ENCODE measurements around the gene ITPA. TPM values are rescaled to one million over a fixed set of nuclear protein-coding genes. Genes with fewer than 3 reads are reported as not detected.

ITPA gene
- total and polyA plus RNA-seq, 9 donors, result 43.5 to 52.5 (median 48.3) TPM

DNA sequence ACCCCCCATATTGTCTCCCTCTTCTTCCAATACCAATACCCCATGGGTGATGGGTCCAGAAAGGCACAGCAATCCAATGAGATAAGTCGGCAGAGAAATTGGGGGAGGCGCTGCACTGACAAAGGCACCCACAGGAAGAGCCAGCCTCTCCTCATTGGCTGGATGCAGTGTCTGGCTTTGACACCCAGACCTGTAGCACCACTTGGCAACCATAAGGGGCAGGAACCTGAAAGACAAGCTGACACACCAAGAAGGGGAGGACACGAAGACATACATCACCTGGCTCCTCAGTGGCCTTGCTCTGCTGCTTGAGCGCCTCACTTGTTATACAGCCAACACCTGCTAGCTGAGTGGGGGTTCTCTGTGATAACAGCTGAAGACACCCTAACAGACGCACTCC lies 49.1 kb downstream of the ITPA start:
- H3K27ac ChIP-seq (ENCODE audit: low read length), result no peak overlapping the region
- WGBS (ENCODE audit: insufficient coverage), result 100% methylated on average over 1 of the region's 5 CpGs
- H3K4me3 ChIP-seq (ENCODE audit: low read length), result no peak overlapping the region
- no peaks in the 10 kb centered on the region for H3K27me3 ChIP-seq (ENCODE audit: control insufficient read depth, insufficient read depth, low read length)
- peaks cover 54% of the 10 kb centered on the region for H3K36me3 ChIP-seq (ENCODE audit: control insufficient read depth, insufficient read depth, low read length)
- H3K4me1 ChIP-seq (ENCODE audit: control insufficient read depth, insufficient read depth, low read length), result no peaks in the 10 kb centered on the region
- no peaks in the 10 kb centered on the region for H3K9me3 ChIP-seq (replicated peaks; ENCODE audit: control insufficient read depth, low read depth, low read length)
- no peak for DNase-seq

DNA sequence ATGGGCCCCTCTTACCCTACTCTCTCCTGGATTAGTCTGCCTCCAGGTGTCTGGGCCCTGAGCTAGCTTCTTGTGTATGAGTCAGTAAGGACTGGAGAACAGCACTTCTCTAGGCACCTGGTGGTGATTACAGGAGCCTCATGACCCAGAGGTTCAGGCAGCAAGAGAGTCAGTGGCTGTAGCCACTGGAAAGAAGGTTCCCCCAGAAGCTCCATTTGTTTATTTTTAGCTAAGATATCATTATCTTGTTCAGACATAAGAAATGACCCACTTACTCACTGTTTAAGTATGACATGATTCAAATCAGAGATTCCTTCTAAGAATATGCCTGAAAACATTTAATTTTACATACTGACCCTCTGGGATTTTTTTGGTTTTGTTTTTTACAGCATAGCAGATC lies 53.3 kb downstream of the ITPA start:
- no peak for DNase-seq
- peaks cover 40% of the 10 kb centered on the region for H3K36me3 ChIP-seq (ENCODE audit: control insufficient read depth, insufficient read depth, low read length)
- H3K4me1 ChIP-seq (ENCODE audit: control insufficient read depth, insufficient read depth, low read length), result no peaks in the 10 kb centered on the region
- no peak overlapping the region for H3K4me3 ChIP-seq (ENCODE audit: low read length)
- no peaks in the 10 kb centered on the region for H3K9me3 ChIP-seq (replicated peaks; ENCODE audit: control insufficient read depth, low read depth, low read length)
- no peak overlapping the region for H3K27ac ChIP-seq (ENCODE audit: low read length)
- no peaks in the 10 kb centered on the region for H3K27me3 ChIP-seq (ENCODE audit: control insufficient read depth, insufficient read depth, low read length)

- peaks cover 43% of the 10 kb centered on the region for H3K36me3 ChIP-seq (ENCODE audit: control insufficient read depth, insufficient read depth, low read length)
- H3K4me3 ChIP-seq (ENCODE audit: low read length), result no peak overlapping the region
- no peak for DNase-seq
- no peaks in the 10 kb centered on the region for H3K4me1 ChIP-seq (ENCODE audit: control insufficient read depth, insufficient read depth, low read length)
- no peaks in the 10 kb centered on the region for H3K27me3 ChIP-seq (ENCODE audit: control insufficient read depth, insufficient read depth, low read length)
- 100% methylated on average over 1 of the region's 4 CpGs for WGBS (ENCODE audit: insufficient coverage)
- no peaks in the 10 kb centered on the region for H3K9me3 ChIP-seq (replicated peaks; ENCODE audit: control insufficient read depth, low read depth, low read length)
- no peak overlapping the region for H3K27ac ChIP-seq (ENCODE audit: low read length)
Measured at GRCh38 chr20:3270051-3270450, 60.8 kb downstream of the ITPA start.

DNA sequence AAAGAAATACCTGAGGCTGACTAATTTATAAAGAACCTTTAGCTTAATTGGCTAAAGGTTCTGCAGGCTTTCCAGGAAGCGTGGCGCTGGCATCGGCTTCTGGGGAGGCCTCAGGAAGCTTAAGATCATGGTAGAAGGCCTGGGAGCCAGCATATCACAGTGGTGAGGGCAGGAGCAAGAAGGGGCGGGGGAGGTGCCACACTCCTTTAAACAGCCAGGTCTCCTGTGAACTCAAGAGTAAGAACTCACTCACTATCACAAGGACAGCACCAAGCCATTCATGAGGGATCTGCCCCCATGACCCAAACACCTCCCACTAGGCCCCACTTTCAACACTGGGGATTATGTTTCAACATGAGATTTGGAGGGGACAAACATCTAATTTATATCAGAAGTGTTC lies 64.1 kb downstream of the ITPA start:
- Histone ChIP-seq H3K36me3 (ENCODE audit: control insufficient read depth, insufficient read depth, low read length) (peaks cover 64% of the 10 kb centered on the region), H3K27ac (ENCODE audit: low read length) (no peak overlapping the region), H3K9me3 (replicated peaks; ENCODE audit: control insufficient read depth, low read depth, low read length) (no peaks in the 10 kb centered on the region), H3K27me3 (ENCODE audit: control insufficient read depth, insufficient read depth, low read length) (no peaks in the 10 kb centered on the region), H3K4me3 (ENCODE audit: low read length) (no peak overlapping the region), H3K4me1 (ENCODE audit: control insufficient read depth, insufficient read depth, low read length) (peaks cover 2% of the 10 kb centered on the region)
- 100% methylated on average over 1 of the region's 4 CpGs for WGBS (ENCODE audit: insufficient coverage)
- DNase-seq, result no peak

Other genes starting within 250 kb of the ITPA start
- gene GNRH2, start 165.9 kb upstream of the ITPA start, total RNA-seq, result 0.13 TPM
- under 1 TPM in 6 of 8 donors, not detected in 2; 0.34 to 0.69 (median 0.48) TPM for gene GNRH2, start 165.9 kb upstream of the ITPA start, polyA plus RNA-seq (ENCODE audit: insufficient read depth in 1 of 8, insufficient read length in 8 of 8, low replicate concordance in 1 of 8)
- 46.1 TPM for gene MRPS26, start 163.4 kb upstream of the ITPA start, total RNA-seq
- gene MRPS26, start 163.4 kb upstream of the ITPA start, polyA plus RNA-seq (ENCODE audit: insufficient read depth in 1 of 8, insufficient read length in 8 of 8, low replicate concordance in 1 of 8), result 10 to 100 TPM; 37.3 to 47.2 (median 39.1) TPM
- gene OXT, start 137.9 kb upstream of the ITPA start, total RNA-seq, result 0.66 TPM
- under 1 TPM in 7 of 8 donors, not detected in 1; 0.27 to 0.92 (median 0.61) TPM for gene OXT, start 137.9 kb upstream of the ITPA start, polyA plus RNA-seq (ENCODE audit: insufficient read depth in 1 of 8, insufficient read length in 8 of 8, low replicate concordance in 1 of 8)
- 0.18 TPM for gene AVP, start 124.8 kb upstream of the ITPA start, total RNA-seq
- under 1 TPM in 3 of 8 donors, not detected in 5; 0.31 to 0.53 (median 0.34) TPM for gene AVP, start 124.8 kb upstream of the ITPA start, polyA plus RNA-seq (ENCODE audit: insufficient read depth in 1 of 8, insufficient read length in 8 of 8, low replicate concordance in 1 of 8)
- 10.2 TPM for gene FASTKD5, start 49.6 kb upstream of the ITPA start, total RNA-seq
- 10 to 100 TPM in 5 of 8 donors, 1 to 10 TPM in 3; 8.3 to 11.4 (median 10.4) TPM for gene FASTKD5, start 49.6 kb upstream of the ITPA start, polyA plus RNA-seq (ENCODE audit: insufficient read depth in 1 of 8, insufficient read length in 8 of 8, low replicate concordance in 1 of 8)
- 6.1 TPM for gene UBOX5, start 49.6 kb upstream of the ITPA start, total RNA-seq
- gene UBOX5, start 49.6 kb upstream of the ITPA start, polyA plus RNA-seq (ENCODE audit: insufficient read depth in 1 of 8, insufficient read length in 8 of 8, low replicate concordance in 1 of 8), result 1 to 10 TPM; 5.6 to 8.4 (median 6.3) TPM
- gene LZTS3, start 35.9 kb upstream of the ITPA start, total RNA-seq, result 2.2 TPM
- 1 to 10 TPM; 3.0 to 4.3 (median 3.5) TPM for gene LZTS3, start 35.9 kb upstream of the ITPA start, polyA plus RNA-seq (ENCODE audit: insufficient read depth in 1 of 8, insufficient read length in 8 of 8, low replicate concordance in 1 of 8)
- gene DDRGK1, start 4.8 kb upstream of the ITPA start, total RNA-seq, result 28.9 TPM
- 10 to 100 TPM; 25.5 to 34.0 (median 31.5) TPM for gene DDRGK1, start 4.8 kb upstream of the ITPA start, polyA plus RNA-seq (ENCODE audit: insufficient read depth in 1 of 8, insufficient read length in 8 of 8, low replicate concordance in 1 of 8)
- gene SLC4A11, start 29.7 kb downstream of the ITPA start, total RNA-seq, result 0.35 TPM
- gene SLC4A11, start 29.7 kb downstream of the ITPA start, polyA plus RNA-seq (ENCODE audit: insufficient read depth in 1 of 8, insufficient read length in 8 of 8, low replicate concordance in 1 of 8), result 1 to 10 TPM in 3 of 8 donors, under 1 TPM in 5; 0.52 to 1.7 (median 0.82) TPM
- gene DNAAF9, start 198.2 kb downstream of the ITPA start, total RNA-seq, result 12.4 TPM
- 10 to 100 TPM; 13.0 to 16.6 (median 14.4) TPM for gene DNAAF9, start 198.2 kb downstream of the ITPA start, polyA plus RNA-seq (ENCODE audit: insufficient read depth in 1 of 8, insufficient read length in 8 of 8, low replicate concordance in 1 of 8)

Measured in muscle of leg (tissue), 11 donors.